ENCODE measurements around the gene ZNF300.
A peak's percentile ranks its signal among the peaks of the same experiment; 100 is the strongest.

ZNF300 gene

GRCh38 chr5:150931368-150931965 is 26.7 kb upstream of the ZNF300 start:
- TF ChIP-seq CTCF (IDR thresholded peaks at IDR 0.05; ENCODE audit: low read depth, low read length): no peak
- H3K4me1 ChIP-seq: no peaks in the 10 kb centered on the region
- no peaks in the 10 kb centered on the region for H3K36me3 ChIP-seq
- DNase-seq: no peak
- H3K27me3 ChIP-seq: no peaks in the 10 kb centered on the region
- H3K9me3 ChIP-seq: peaks cover 2% of the 10 kb centered on the region
- H3K4me3 ChIP-seq (ENCODE audit: low read depth, low read length): no peak overlapping the region

- H3K9me3 ChIP-seq: no peaks in the 10 kb centered on the region
- no peak for TF ChIP-seq CTCF (IDR thresholded peaks at IDR 0.05; ENCODE audit: low read depth, low read length)
- H3K27me3 ChIP-seq: peaks cover 8% of the 10 kb centered on the region; the same call in 1 of the 2 replicates
- H3K36me3 ChIP-seq: no peaks in the 10 kb centered on the region
- H3K4me3 ChIP-seq (ENCODE audit: low read depth, low read length): no peak overlapping the region
- DNase-seq: no peak
- no peaks in the 10 kb centered on the region for H3K4me1 ChIP-seq
These were observed 13.8 kb upstream of the ZNF300 start for GRCh38 chr5:150918613-150919012.

- TF ChIP-seq CTCF (IDR thresholded peaks at IDR 0.05; ENCODE audit: low read depth, low read length): no peak
- no peaks in the 10 kb centered on the region for H3K36me3 ChIP-seq
- H3K9me3 ChIP-seq: no peaks in the 10 kb centered on the region
- H3K4me1 ChIP-seq: no peaks in the 10 kb centered on the region
- peaks cover 8% of the 10 kb centered on the region; the same call in 1 of the 2 replicates for H3K27me3 ChIP-seq
- H3K4me3 ChIP-seq (ENCODE audit: low read depth, low read length): no peak overlapping the region
- no peak for DNase-seq
These were observed 7.6 kb upstream of the ZNF300 start for GRCh38 chr5:150912312-150912814.

- Histone ChIP-seq H3K9me3 (peaks cover 3% of the 10 kb centered on the region; the same call in 1 of the 2 replicates), H3K4me3 (ENCODE audit: low read depth, low read length) (peak overlapping the region; percentile 92), H3K27me3 (no peaks in the 10 kb centered on the region), H3K4me1 (no peaks in the 10 kb centered on the region), H3K36me3 (peaks cover 33% of the 10 kb centered on the region)
- no peak for TF ChIP-seq CTCF (IDR thresholded peaks at IDR 0.05; ENCODE audit: low read depth, low read length)
- no peak for DNase-seq
These were observed 518 bp upstream of the ZNF300 start for GRCh38 chr5:150905312-150905683.

- no peak overlapping the region for H3K4me3 ChIP-seq (ENCODE audit: low read depth, low read length)
- H3K4me1 ChIP-seq: no peaks in the 10 kb centered on the region
- peaks cover 7% of the 10 kb centered on the region for H3K9me3 ChIP-seq
- TF ChIP-seq CTCF (IDR thresholded peaks at IDR 0.05; ENCODE audit: low read depth, low read length): no peak
- no peak for DNase-seq
- peaks cover 66% of the 10 kb centered on the region for H3K36me3 ChIP-seq
- no peaks in the 10 kb centered on the region for H3K27me3 ChIP-seq
These were observed 3.3 kb downstream of the ZNF300 start for GRCh38 chr5:150901446-150901845.
